ENCODE results near the gene C22orf23.

The C22orf23 gene

GRCh38 chr22:37990301-37990700 is 36.9 kb upstream of the C22orf23 start:
- no peak overlapping the region for H3K4me3 ChIP-seq (ENCODE audit: low read length)
- no peaks in the 10 kb centered on the region for H3K9me3 ChIP-seq (ENCODE audit: control insufficient read depth, low read depth, low read length)
- H3K36me3 ChIP-seq (ENCODE audit: control insufficient read depth, low read depth, low read length): no peaks in the 10 kb centered on the region
- H3K27ac ChIP-seq (ENCODE audit: low read length): no peak overlapping the region
- no peak overlapping the region for H3K9ac ChIP-seq (ENCODE audit: low read length)
- H3K27me3 ChIP-seq (ENCODE audit: control insufficient read depth, insufficient read depth, low read length): no peaks in the 10 kb centered on the region
- H3K4me1 ChIP-seq (ENCODE audit: control insufficient read depth, low read depth, low read length): no peaks in the 10 kb centered on the region

GRCh38 chr22:37989146-37990045 is 36.0 kb upstream of the C22orf23 start:
- Histone ChIP-seq H3K4me3 (ENCODE audit: low read length) (no peak overlapping the region), H3K27me3 (ENCODE audit: control insufficient read depth, insufficient read depth, low read length) (no peaks in the 10 kb centered on the region), H3K36me3 (ENCODE audit: control insufficient read depth, low read depth, low read length) (no peaks in the 10 kb centered on the region), H3K27ac (ENCODE audit: low read length) (no peak overlapping the region), H3K9ac (ENCODE audit: low read length) (no peak overlapping the region), H3K4me1 (ENCODE audit: control insufficient read depth, low read depth, low read length) (peaks cover 2% of the 10 kb centered on the region), H3K9me3 (ENCODE audit: control insufficient read depth, low read depth, low read length) (no peaks in the 10 kb centered on the region)

GRCh38 chr22:37986371-37986770 is 33.0 kb upstream of the C22orf23 start:
- H3K9me3 ChIP-seq (ENCODE audit: control insufficient read depth, low read depth, low read length): no peaks in the 10 kb centered on the region
- H3K27me3 ChIP-seq (ENCODE audit: control insufficient read depth, insufficient read depth, low read length): peaks cover 12% of the 10 kb centered on the region
- no peak overlapping the region for H3K4me3 ChIP-seq (ENCODE audit: low read length)
- no peak overlapping the region for H3K27ac ChIP-seq (ENCODE audit: low read length)
- no peak overlapping the region for H3K9ac ChIP-seq (ENCODE audit: low read length)
- H3K4me1 ChIP-seq (ENCODE audit: control insufficient read depth, low read depth, low read length): peaks cover 2% of the 10 kb centered on the region
- H3K36me3 ChIP-seq (ENCODE audit: control insufficient read depth, low read depth, low read length): no peaks in the 10 kb centered on the region

GRCh38 chr22:37985751-37986281 is 32.4 kb upstream of the C22orf23 start:
- H3K9ac ChIP-seq (ENCODE audit: low read length): no peak overlapping the region

GRCh38 chr22:37985050-37985585 is 31.7 kb upstream of the C22orf23 start:
- H3K9ac ChIP-seq (ENCODE audit: low read length): no peak overlapping the region
- no peak overlapping the region for H3K4me3 ChIP-seq (ENCODE audit: low read length)
- H3K4me1 ChIP-seq (ENCODE audit: control insufficient read depth, low read depth, low read length): peaks cover 2% of the 10 kb centered on the region
- no peaks in the 10 kb centered on the region for H3K9me3 ChIP-seq (ENCODE audit: control insufficient read depth, low read depth, low read length)
- peaks cover 12% of the 10 kb centered on the region for H3K27me3 ChIP-seq (ENCODE audit: control insufficient read depth, insufficient read depth, low read length)
- H3K27ac ChIP-seq (ENCODE audit: low read length): no peak overlapping the region
- H3K36me3 ChIP-seq (ENCODE audit: control insufficient read depth, low read depth, low read length): no peaks in the 10 kb centered on the region

More at GRCh38 chr22:37985751-37986281, 32.4 kb upstream of the C22orf23 start:
- Histone ChIP-seq H3K9me3 (ENCODE audit: control insufficient read depth, low read depth, low read length) (no peaks in the 10 kb centered on the region), H3K27me3 (ENCODE audit: control insufficient read depth, insufficient read depth, low read length) (peaks cover 12% of the 10 kb centered on the region), H3K4me1 (ENCODE audit: control insufficient read depth, low read depth, low read length) (peaks cover 2% of the 10 kb centered on the region), H3K27ac (ENCODE audit: low read length) (no peak overlapping the region), H3K36me3 (ENCODE audit: control insufficient read depth, low read depth, low read length) (no peaks in the 10 kb centered on the region), H3K4me3 (ENCODE audit: low read length) (no peak overlapping the region)

- Histone ChIP-seq H3K36me3 (ENCODE audit: control insufficient read depth, low read depth, low read length) (no peaks in the 10 kb centered on the region), H3K27ac (ENCODE audit: low read length) (no peak within 1 kb of the TSS), H3K9me3 (ENCODE audit: control insufficient read depth, low read depth, low read length) (no peaks in the 10 kb centered on the region), H3K4me1 (ENCODE audit: control insufficient read depth, low read depth, low read length) (peaks cover 6% of the 10 kb centered on the region), H3K27me3 (ENCODE audit: control insufficient read depth, insufficient read depth, low read length) (peaks cover 12% of the 10 kb centered on the region), H3K4me3 (ENCODE audit: low read length) (peak within 1 kb of the TSS; percentile 34), H3K9ac (ENCODE audit: low read length) (no peak within 1 kb of the TSS)
These were observed 30.7 kb upstream of the C22orf23 start, which contains the start of gene SOX10 for GRCh38 chr22:37983860-37984791. Gene SOX10 (minus strand): TSS chr22:37984555. CDS start chr22:37983784, 771 bp downstream.

GRCh38 chr22:37982938-37983859 is 29.8 kb upstream of the C22orf23 start:
- Histone ChIP-seq H3K9me3 (ENCODE audit: control insufficient read depth, low read depth, low read length) (no peaks in the 10 kb centered on the region), H3K27me3 (ENCODE audit: control insufficient read depth, insufficient read depth, low read length) (peaks cover 12% of the 10 kb centered on the region), H3K27ac (ENCODE audit: low read length) (no peak overlapping the region), H3K4me1 (ENCODE audit: control insufficient read depth, low read depth, low read length) (peaks cover 6% of the 10 kb centered on the region), H3K9ac (ENCODE audit: low read length) (no peak overlapping the region), H3K4me3 (ENCODE audit: low read length) (peak overlapping the region; percentile 3), H3K36me3 (ENCODE audit: control insufficient read depth, low read depth, low read length) (no peaks in the 10 kb centered on the region)

GRCh38 chr22:37982151-37982785 is 28.9 kb upstream of the C22orf23 start:
- no peak overlapping the region for H3K9ac ChIP-seq (ENCODE audit: low read length)
- no peaks in the 10 kb centered on the region for H3K36me3 ChIP-seq (ENCODE audit: control insufficient read depth, low read depth, low read length)
- peaks cover 12% of the 10 kb centered on the region for H3K27me3 ChIP-seq (ENCODE audit: control insufficient read depth, insufficient read depth, low read length)
- H3K4me1 ChIP-seq (ENCODE audit: control insufficient read depth, low read depth, low read length): peaks cover 6% of the 10 kb centered on the region
- no peak overlapping the region for H3K4me3 ChIP-seq (ENCODE audit: low read length)
- H3K9me3 ChIP-seq (ENCODE audit: control insufficient read depth, low read depth, low read length): no peaks in the 10 kb centered on the region
- H3K27ac ChIP-seq (ENCODE audit: low read length): no peak overlapping the region

GRCh38 chr22:37981282-37982011 is 28.0 kb upstream of the C22orf23 start:
- Histone ChIP-seq H3K9ac (ENCODE audit: low read length) (no peak overlapping the region), H3K9me3 (ENCODE audit: control insufficient read depth, low read depth, low read length) (no peaks in the 10 kb centered on the region), H3K27me3 (ENCODE audit: control insufficient read depth, insufficient read depth, low read length) (peaks cover 12% of the 10 kb centered on the region), H3K36me3 (ENCODE audit: control insufficient read depth, low read depth, low read length) (no peaks in the 10 kb centered on the region), H3K27ac (ENCODE audit: low read length) (no peak overlapping the region), H3K4me3 (ENCODE audit: low read length) (no peak overlapping the region), H3K4me1 (ENCODE audit: control insufficient read depth, low read depth, low read length) (peaks cover 6% of the 10 kb centered on the region)

GRCh38 chr22:37979782-37980181 is 26.4 kb upstream of the C22orf23 start:
- Histone ChIP-seq H3K4me1 (ENCODE audit: control insufficient read depth, low read depth, low read length) (peaks cover 6% of the 10 kb centered on the region), H3K27me3 (ENCODE audit: control insufficient read depth, insufficient read depth, low read length) (peaks cover 12% of the 10 kb centered on the region), H3K36me3 (ENCODE audit: control insufficient read depth, low read depth, low read length) (no peaks in the 10 kb centered on the region), H3K9ac (ENCODE audit: low read length) (no peak overlapping the region), H3K4me3 (ENCODE audit: low read length) (no peak overlapping the region), H3K27ac (ENCODE audit: low read length) (no peak overlapping the region), H3K9me3 (ENCODE audit: control insufficient read depth, low read depth, low read length) (no peaks in the 10 kb centered on the region)
